ENCODE results near the gene MAGEA2. TPM values are rescaled to one million over a fixed set of nuclear protein-coding genes. Genes with fewer than 3 reads are reported as not detected.
"Not testable (repeated sequence)": the region's sequence is repeated elsewhere in the genome, so short reads cannot be mapped to it uniquely, and the experiment has no call there.

MAGEA2 gene
- polyA plus RNA-seq, 3 donors, result not detected

DNA sequence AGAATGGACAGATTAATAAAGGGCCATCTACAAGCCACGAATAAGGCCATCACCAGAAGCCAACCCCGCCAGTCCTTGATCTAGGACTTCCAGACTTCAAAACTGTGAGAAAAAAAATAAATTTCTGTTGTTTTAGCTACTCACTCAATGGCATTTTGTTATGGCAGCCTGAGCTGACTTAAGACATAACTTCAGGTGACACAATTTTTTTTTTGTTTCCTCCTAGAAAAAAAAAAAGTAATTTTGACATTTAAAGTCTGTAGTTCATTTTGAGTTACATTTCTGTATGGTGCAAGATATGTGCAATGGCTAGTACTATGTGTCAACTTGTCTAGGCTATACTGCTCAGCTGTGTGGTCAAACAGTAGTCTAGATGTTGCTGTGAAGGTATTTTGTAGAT is 5.3 kb upstream of the MAGEA2 start, which contains the start of gene CSAG3:
TSS of gene CSAG3 (plus strand) at position 301 of the 400 bp plus-strand sequence.
- DNase-seq; H4K20me1 ChIP-seq (ENCODE audit: insufficient read depth, low read length); H3K36me3 ChIP-seq (replicated peaks in 1 of 2; ENCODE audit: control insufficient read depth in 1 of 2, insufficient read depth in 2 of 2, low read length in 2 of 2); H3K27me3 Mint-ChIP-seq (ENCODE audit: low read depth in 3 of 3); H3K4me1 Mint-ChIP-seq; H3K4me3 ChIP-seq (replicated peaks in 1 of 3; ENCODE audit: low read depth in 2 of 3, low read length in 3 of 3); H3K9me3 ChIP-seq (replicated peaks in 1 of 2; ENCODE audit: control insufficient read depth in 1 of 2, insufficient read depth in 1 of 2, low read length in 2 of 2); H3K79me2 ChIP-seq (ENCODE audit: insufficient read depth, low read length); H3K4me2 ChIP-seq (replicated peaks; ENCODE audit: extremely low read depth, low read length, poor library complexity, severe bottlenecking); H3K27ac Mint-ChIP-seq; H3K9me3 Mint-ChIP-seq; H3K9ac ChIP-seq (ENCODE audit: insufficient read depth, low read length, poor library complexity, severe bottlenecking); H2AFZ ChIP-seq (ENCODE audit: insufficient read depth, low read depth, low read length, poor library complexity, severe bottlenecking); H3K4me1 ChIP-seq (ENCODE audit: control insufficient read depth in 1 of 2, insufficient read depth in 2 of 2, low read length in 2 of 2); H3K36me3 Mint-ChIP-seq; H3K4me3 Mint-ChIP-seq; H3K27me3 ChIP-seq (ENCODE audit: control insufficient read depth in 2 of 2, insufficient read depth in 2 of 2, low read length in 2 of 2); H3K27ac ChIP-seq (ENCODE audit: low read depth in 1 of 2, low read length in 2 of 2); intact Hi-C loops (cut with micrococcal nuclease): not testable (repeated sequence)
- whole genome bisulfite sequencing (ENCODE audit: insufficient coverage), result no CpG with 5 or more reads among the region's 2 CpGs

GRCh38 chrX:152754871-152755270 is 1.2 kb upstream of the MAGEA2 start:
- H3K9me3 Mint-ChIP-seq; H3K4me1 Mint-ChIP-seq; H3K79me2 ChIP-seq (ENCODE audit: insufficient read depth, low read length); H3K9me3 ChIP-seq (replicated peaks in 1 of 2; ENCODE audit: control insufficient read depth in 1 of 2, insufficient read depth in 1 of 2, low read length in 2 of 2); H3K27ac Mint-ChIP-seq; H3K9ac ChIP-seq (ENCODE audit: insufficient read depth, low read length, poor library complexity, severe bottlenecking); H3K4me1 ChIP-seq (ENCODE audit: control insufficient read depth in 1 of 2, insufficient read depth in 2 of 2, low read length in 2 of 2); H3K36me3 Mint-ChIP-seq; H3K27ac ChIP-seq (ENCODE audit: low read depth in 1 of 2, low read length in 2 of 2); H3K4me2 ChIP-seq (replicated peaks; ENCODE audit: extremely low read depth, low read length, poor library complexity, severe bottlenecking); H2AFZ ChIP-seq (ENCODE audit: insufficient read depth, low read depth, low read length, poor library complexity, severe bottlenecking); H3K36me3 ChIP-seq (replicated peaks in 1 of 2; ENCODE audit: control insufficient read depth in 1 of 2, insufficient read depth in 2 of 2, low read length in 2 of 2); DNase-seq; H4K20me1 ChIP-seq (ENCODE audit: insufficient read depth, low read length); H3K4me3 ChIP-seq (replicated peaks in 1 of 3; ENCODE audit: low read depth in 2 of 3, low read length in 3 of 3); H3K27me3 ChIP-seq (ENCODE audit: control insufficient read depth in 2 of 2, insufficient read depth in 2 of 2, low read length in 2 of 2); H3K27me3 Mint-ChIP-seq (ENCODE audit: low read depth in 3 of 3); intact Hi-C loops (cut with micrococcal nuclease); H3K4me3 Mint-ChIP-seq: not testable (repeated sequence)
- WGBS (ENCODE audit: insufficient coverage), result no CpG with 5 or more reads among the region's 5 CpGs

DNA sequence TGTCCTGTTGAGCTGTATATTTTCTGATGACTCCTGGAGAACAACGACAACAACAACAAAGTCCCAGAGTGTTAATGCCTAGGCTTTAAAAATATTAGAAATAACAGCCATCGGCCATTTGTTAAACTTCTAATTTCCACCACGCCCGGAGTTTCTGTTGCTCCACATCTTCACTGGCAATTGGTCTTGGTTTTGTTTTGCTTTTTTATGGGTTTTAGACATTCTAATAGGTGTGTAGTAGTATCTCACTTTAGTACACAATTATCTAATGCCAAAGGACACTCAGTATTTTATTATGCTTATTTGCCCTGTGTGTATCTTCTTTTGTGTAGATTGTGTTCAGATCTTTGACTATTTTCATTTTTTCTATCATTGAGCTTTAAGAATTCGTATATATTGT is 15.1 kb downstream of the MAGEA2 start:
- Histone ChIP-seq H3K36me3 (replicated peaks in 1 of 2; ENCODE audit: control insufficient read depth in 1 of 2, insufficient read depth in 2 of 2, low read length in 2 of 2) (no peaks in the 10 kb centered on the region), H3K4me2 (replicated peaks; ENCODE audit: extremely low read depth, low read length, poor library complexity, severe bottlenecking) (no peak overlapping the region), H4K20me1 (ENCODE audit: insufficient read depth, low read length) (no peaks in the 10 kb centered on the region), H3K27me3 (ENCODE audit: control insufficient read depth in 2 of 2, insufficient read depth in 2 of 2, low read length in 2 of 2) (no peaks in the 10 kb centered on the region), H3K9ac (ENCODE audit: insufficient read depth, low read length, poor library complexity, severe bottlenecking) (no peak overlapping the region), H3K4me1 (ENCODE audit: control insufficient read depth in 1 of 2, insufficient read depth in 2 of 2, low read length in 2 of 2) (no peaks in the 10 kb centered on the region), H3K9me3 (replicated peaks in 1 of 2; ENCODE audit: control insufficient read depth in 1 of 2, insufficient read depth in 1 of 2, low read length in 2 of 2) (no peaks in the 10 kb centered on the region), H3K79me2 (ENCODE audit: insufficient read depth, low read length) (no peaks in the 10 kb centered on the region), H3K4me3 (replicated peaks in 1 of 3; ENCODE audit: low read depth in 2 of 3, low read length in 3 of 3) (no peak overlapping the region), H3K27ac (ENCODE audit: low read depth in 1 of 2, low read length in 2 of 2) (no peak overlapping the region), H2AFZ (ENCODE audit: insufficient read depth, low read depth, low read length, poor library complexity, severe bottlenecking) (no peak overlapping the region)
- H3K9me3 Mint-ChIP-seq, result peaks cover 0 to 17% (median 4%) of the 10 kb centered on the region in 7 donors
- peaks cover 0 to 2% (median 0%) of the 10 kb centered on the region in 3 donors for H3K27me3 Mint-ChIP-seq (ENCODE audit: low read depth in 3 of 3)
- no peak for DNase-seq
- TF ChIP-seq CTCF (IDR thresholded peaks at IDR 0.05), result no peak
- H3K36me3 Mint-ChIP-seq, result no peaks in the 10 kb centered on the region
- no CpG with 5 or more reads among the region's 5 CpGs for WGBS (ENCODE audit: insufficient coverage)
- no peak overlapping the region for H3K4me3 Mint-ChIP-seq
- no peak overlapping the region for H3K27ac Mint-ChIP-seq
- intact Hi-C loops (cut with micrococcal nuclease), result no loop called here
- H3K4me1 Mint-ChIP-seq, result no peaks in the 10 kb centered on the region

GRCh38 chrX:152736528-152736927 is 17.1 kb downstream of the MAGEA2 start:
- H3K4me3 Mint-ChIP-seq; H3K27ac ChIP-seq (ENCODE audit: low read depth in 1 of 2, low read length in 2 of 2); H3K9ac ChIP-seq (ENCODE audit: insufficient read depth, low read length, poor library complexity, severe bottlenecking); H3K27me3 ChIP-seq (ENCODE audit: control insufficient read depth in 2 of 2, insufficient read depth in 2 of 2, low read length in 2 of 2); H2AFZ ChIP-seq (ENCODE audit: insufficient read depth, low read depth, low read length, poor library complexity, severe bottlenecking); H4K20me1 ChIP-seq (ENCODE audit: insufficient read depth, low read length); H3K4me3 ChIP-seq (replicated peaks in 1 of 3; ENCODE audit: low read depth in 2 of 3, low read length in 3 of 3); H3K79me2 ChIP-seq (ENCODE audit: insufficient read depth, low read length); intact Hi-C loops (cut with micrococcal nuclease); DNase-seq; H3K4me1 ChIP-seq (ENCODE audit: control insufficient read depth in 1 of 2, insufficient read depth in 2 of 2, low read length in 2 of 2); H3K4me2 ChIP-seq (replicated peaks; ENCODE audit: extremely low read depth, low read length, poor library complexity, severe bottlenecking); H3K4me1 Mint-ChIP-seq; H3K27ac Mint-ChIP-seq; H3K36me3 Mint-ChIP-seq; H3K27me3 Mint-ChIP-seq (ENCODE audit: low read depth in 3 of 3); H3K9me3 ChIP-seq (replicated peaks in 1 of 2; ENCODE audit: control insufficient read depth in 1 of 2, insufficient read depth in 1 of 2, low read length in 2 of 2); H3K36me3 ChIP-seq (replicated peaks in 1 of 2; ENCODE audit: control insufficient read depth in 1 of 2, insufficient read depth in 2 of 2, low read length in 2 of 2): not testable (repeated sequence)
- WGBS (ENCODE audit: insufficient coverage), result 91% methylated on average over 11 of the region's 12 CpGs
- peaks cover 0 to 15% (median 6%) of the 10 kb centered on the region in 7 donors for H3K9me3 Mint-ChIP-seq

Data from CD14-positive monocyte (primary cell).